HG03097 (cell line): ENCODE results near the gene IDH3A.

Experiments
- ATAC-seq: cut with Tn5 transposase; IDR thresholded peaks from one replicate; pipeline ENCODE4 v1.9.1; 2021; ENCODE audit not compliant: unreplicated experiment, low FRiP score

The IDH3A gene

GRCh38 chr15:78149068-78149804, at the start of gene IDH3A:
TSS of gene IDH3A (plus strand) at chr15:78149362. CDS start at chr15:78149404, 42 bp downstream.
- peak; percentile 78 for ATAC-seq

- ATAC-seq, result no peak
Observed at GRCh38 chr15:78100886-78101285, 48.3 kb upstream of the IDH3A start.

GRCh38 chr15:78101423-78102105, 47.6 kb upstream of the IDH3A start:
- ATAC-seq, result no peak

- ATAC-seq, result no peak
Observed at GRCh38 chr15:78102211-78102610, 47.0 kb upstream of the IDH3A start.

- ATAC-seq, result no peak
Observed at GRCh38 chr15:78102741-78103140, 46.4 kb upstream of the IDH3A start.

GRCh38 chr15:78103406-78104118, 45.6 kb upstream of the IDH3A start:
- no peak for ATAC-seq

GRCh38 chr15:78104119-78104479, 45.1 kb upstream of the IDH3A start:
- ATAC-seq, result no peak

GRCh38 chr15:78104566-78105475, 44.3 kb upstream of the IDH3A start:
- no peak for ATAC-seq

- ATAC-seq, result no peak
Observed at GRCh38 chr15:78105476-78106241, 43.5 kb upstream of the IDH3A start.

- ATAC-seq, result no peak
Observed at GRCh38 chr15:78107471-78107870, 41.7 kb upstream of the IDH3A start.

GRCh38 chr15:78108300-78109084, 40.7 kb upstream of the IDH3A start:
- no peak for ATAC-seq

GRCh38 chr15:78109156-78109555, 40.0 kb upstream of the IDH3A start:
- no peak for ATAC-seq

GRCh38 chr15:78110096-78110495, 39.1 kb upstream of the IDH3A start:
- ATAC-seq, result no peak

GRCh38 chr15:78110916-78111475, 38.2 kb upstream of the IDH3A start:
- ATAC-seq, result no peak

GRCh38 chr15:78111788-78112187, 37.4 kb upstream of the IDH3A start:
- ATAC-seq, result no peak

GRCh38 chr15:78112551-78112950, 36.6 kb upstream of the IDH3A start:
- no peak for ATAC-seq

- no peak for ATAC-seq
Observed at GRCh38 chr15:78120523-78120922, 28.6 kb upstream of the IDH3A start.

- no peak for ATAC-seq
Observed at GRCh38 chr15:78125267-78125666, 23.9 kb upstream of the IDH3A start.

- no peak for ATAC-seq
Observed at GRCh38 chr15:78127882-78128281, 21.3 kb upstream of the IDH3A start.
